GM10266 (cell line): Measurements from ENCODE around the gene SOCS1.

Experiments used
- DNase-seq: peaks from one replicate; pipeline ENCODE4 v3.0.0; 2012; ENCODE audit errors: extremely low spot score
- CTCF ChIP-seq: IDR thresholded peaks from 2 replicates; pipeline ENCODE4 v1.5.1; 2012; ENCODE audit warnings: mild to moderate bottlenecking, low read depth; ENCODE audit not compliant: control insufficient read depth, insufficient read depth; ENCODE audit errors: missing control alignments

SOCS1 gene

DNA sequence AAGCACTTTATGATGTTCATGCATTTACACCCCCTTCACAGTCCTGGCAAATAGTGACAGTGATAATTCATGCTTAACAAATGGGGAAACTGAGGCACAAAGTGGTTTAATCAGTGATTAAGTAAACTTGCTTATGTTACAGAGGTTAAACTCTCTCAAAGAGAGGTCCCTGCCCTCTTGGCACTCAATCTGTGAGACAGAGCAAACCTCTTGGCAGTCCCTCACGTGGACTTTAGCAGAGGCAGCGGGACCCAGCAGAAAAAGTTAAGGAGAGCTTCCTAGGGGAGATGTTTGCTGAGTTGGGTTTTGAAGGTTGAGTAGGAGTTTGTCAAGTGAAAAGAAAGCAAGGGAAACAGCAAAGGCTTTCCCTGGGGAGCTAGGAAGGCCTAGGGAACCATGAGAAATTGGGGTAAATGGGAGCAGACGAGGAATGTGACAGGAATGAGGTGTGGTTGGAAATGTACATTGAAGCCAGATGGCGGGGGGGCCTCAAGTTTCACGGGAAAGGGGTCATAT lies 10.7 kb downstream of the SOCS1 start:
- TF ChIP-seq CTCF = no peak
- no peak for DNase-seq

DNA sequence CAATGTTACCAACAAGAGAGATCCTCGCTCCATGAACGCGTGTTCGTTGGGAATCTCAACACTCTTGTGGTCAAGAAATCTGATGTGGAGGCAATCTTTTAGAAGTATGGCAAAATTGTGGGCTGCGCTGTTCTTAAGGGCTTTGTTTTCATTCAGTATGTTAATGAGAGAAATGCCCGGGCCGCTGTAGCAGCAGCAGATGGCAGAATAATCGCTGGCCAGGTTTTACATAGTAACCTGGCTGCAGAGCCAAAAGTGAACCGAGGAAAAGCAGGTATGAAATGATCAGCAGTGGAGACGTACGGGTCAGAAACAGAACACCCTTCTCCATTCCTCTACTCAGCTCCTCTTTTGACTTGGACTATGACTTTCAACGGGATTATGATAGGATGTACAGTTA lies 13.3 kb downstream of the SOCS1 start:
- TF ChIP-seq CTCF = no peak
- no peak for DNase-seq

DNA sequence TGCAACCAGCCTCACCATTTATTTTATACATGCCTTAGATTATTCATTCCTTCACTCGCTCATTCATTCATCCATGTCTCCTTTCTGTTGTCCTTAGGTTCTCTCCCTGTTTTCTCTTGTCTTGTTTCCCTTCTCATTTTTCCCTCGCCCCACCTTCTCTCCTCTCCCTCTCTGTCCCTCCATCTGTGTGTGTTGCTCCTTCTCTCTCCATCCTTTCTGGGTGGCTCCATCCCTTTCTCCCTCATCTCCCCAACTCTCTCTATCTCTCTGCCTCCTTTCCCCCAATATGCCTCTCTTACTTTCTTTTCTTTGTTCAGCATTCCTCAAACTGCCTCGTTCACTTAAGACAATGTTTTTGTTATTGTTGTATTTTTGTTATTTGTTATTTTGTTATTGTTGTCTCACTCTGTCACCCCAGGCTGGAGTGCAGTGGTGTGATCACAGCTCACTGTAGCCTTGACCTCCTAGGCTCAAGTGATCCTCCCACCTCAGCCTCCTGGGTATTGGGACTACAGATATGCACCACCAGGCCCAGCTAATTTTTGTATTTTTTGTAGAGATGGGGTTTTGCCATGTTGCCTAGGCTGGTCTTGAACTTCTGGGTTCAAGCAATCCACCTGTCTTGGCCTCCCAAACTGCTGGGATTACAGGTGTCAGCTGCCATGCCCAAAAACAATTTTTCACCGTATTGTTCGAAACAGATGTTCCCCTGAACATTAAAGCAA lies 14.4 kb downstream of the SOCS1 start:
- no peak for DNase-seq

DNA sequence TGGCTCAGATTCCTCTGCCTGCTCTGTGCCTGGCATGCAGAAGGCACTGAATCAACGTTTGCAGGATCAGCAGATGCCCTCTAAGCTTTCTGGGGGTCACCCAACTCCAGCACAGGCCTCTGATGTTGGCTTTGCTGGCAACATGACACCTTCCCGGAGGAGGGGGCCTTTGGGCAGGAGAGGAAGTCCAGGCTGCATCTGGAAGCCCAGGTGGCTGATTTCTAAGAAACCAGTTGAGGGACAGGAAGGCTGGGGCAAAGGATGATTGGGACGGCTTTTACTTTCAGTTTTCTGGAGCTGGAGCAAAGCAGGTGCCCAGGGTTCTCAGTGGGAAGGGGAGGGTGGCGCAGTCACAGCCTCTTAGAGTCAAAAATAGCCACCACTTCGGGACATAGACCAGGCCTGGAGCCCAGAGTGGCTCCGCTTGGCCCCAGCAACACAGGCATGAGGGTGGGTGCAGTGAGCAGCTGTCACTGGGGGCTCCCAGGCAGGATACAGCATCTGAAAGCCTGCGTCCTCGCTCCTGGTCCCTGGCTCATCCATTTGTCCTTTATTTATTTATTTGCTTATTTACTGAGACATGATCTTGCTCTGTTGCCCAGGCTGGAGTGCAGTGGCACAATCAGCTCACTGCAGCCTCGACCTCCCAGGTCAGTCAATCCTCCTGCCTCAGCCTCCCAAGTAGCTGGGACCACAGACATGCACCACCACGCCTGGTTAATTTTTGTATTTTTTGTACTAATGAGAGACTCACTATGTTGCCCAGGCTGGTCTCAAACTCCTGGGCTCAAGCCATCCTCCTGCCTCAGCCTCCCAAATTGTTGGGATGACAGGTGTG lies 15.1 kb downstream of the SOCS1 start:
- TF ChIP-seq CTCF = no peak
- DNase-seq = no peak

More for the DNA sequence above, 14.4 kb downstream of the SOCS1 start:
- TF ChIP-seq CTCF = no peak

DNA sequence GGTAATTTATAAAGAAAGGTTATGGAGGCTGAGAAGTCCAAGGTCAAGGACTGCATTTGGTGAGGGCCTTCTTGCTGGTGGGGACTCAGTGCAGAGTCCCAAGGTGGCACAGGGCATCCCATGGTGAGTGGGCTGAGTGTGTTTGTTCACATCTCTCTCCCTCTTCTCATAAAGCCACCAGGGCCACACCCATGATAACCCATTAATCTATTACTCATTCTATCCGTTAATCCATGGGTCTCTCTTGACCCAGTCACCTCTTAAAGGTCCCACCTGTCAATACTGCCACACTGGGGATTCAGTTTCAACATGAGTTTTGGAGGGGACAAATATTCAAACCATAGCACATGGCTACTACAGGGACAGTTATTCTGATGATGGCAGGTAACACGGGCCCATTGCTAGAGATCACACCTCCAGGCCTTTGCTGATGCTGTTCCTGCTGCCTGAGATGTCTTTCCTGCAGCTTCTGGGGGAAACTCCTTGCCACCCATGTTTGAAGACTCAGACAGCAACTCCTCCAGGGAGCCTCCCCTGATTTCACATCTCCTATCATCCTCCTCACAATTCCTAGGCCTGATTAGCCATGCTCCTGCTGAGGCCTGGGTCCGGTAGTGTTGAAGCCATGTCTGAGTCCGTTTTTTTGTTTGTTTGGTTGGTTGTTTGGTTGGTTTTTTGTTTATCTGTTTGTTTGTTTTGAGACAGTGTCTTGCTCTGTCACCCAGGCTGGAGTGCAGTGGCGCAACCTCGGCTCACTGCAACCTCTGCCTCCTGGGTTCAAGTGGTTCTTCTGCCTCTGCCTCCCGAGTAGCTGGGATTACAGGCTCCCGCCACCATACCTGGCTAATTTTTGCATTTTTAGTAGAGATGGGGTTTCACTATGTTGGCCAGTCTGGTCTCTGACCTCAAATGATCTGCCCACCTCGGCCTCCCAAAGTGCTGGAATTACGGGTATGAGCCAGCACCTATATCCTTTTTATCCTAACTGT lies 16.1 kb downstream of the SOCS1 start:
- no peak for DNase-seq
- TF ChIP-seq CTCF = no peak

DNA sequence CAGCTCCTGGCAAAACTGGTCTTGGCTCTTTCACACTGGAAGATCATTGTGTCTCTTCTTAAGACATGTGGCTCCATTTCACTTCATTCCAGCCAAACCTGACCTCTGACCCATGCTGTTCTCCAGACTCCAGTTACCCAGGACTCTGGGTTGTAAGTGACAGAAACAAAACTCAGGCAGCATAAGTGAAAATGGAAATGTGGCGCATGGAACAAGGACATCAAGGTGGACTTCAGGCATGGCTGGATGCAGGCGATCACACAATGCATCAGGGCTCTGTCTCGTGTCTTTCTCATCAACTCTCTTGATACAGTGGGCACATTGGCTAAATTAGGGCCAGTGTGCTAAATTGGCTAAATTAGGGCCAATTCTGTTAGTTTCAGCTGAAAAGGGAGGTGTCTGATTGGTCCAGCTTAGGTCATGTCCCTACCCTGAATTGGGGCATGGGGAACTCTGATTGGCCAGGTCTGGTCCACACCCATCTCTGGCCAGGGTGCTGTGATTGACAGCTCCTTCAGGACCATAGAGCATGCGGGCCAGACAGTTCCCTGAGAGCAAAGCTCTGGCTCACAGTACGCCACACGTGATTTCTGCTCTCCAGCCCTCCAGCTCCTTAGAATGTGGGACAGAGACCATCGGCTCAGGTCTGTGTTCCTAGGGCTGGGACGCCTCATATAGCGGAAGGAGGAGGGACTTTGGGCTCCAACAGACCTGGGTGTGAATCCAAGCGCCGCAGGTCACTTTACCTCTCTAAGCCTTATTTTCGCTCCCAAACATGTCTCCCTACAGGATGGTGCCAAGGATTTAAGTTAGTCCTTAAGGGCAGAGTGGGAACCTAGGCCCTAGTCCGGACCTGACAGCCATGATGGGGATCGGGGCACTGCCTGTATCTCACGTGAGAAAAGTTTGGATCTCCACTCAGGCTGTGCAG lies 17.5 kb downstream of the SOCS1 start:
- no peak for TF ChIP-seq CTCF
- no peak for DNase-seq
